Psoas muscle (tissue), 8 donors: ENCODE results near the gene FYTTD1. TPM values are rescaled to one million over a fixed set of nuclear protein-coding genes. Genes with fewer than 3 reads are reported as not detected.

ENCODE experiments used
- ATAC-seq, 4 donors: fragments of 200-7000 bp; cut with Tn5 transposase; one replicate each; pipeline ENCODE4 v1.9.1; 2020; ENCODE audit warnings: moderate library complexity in 3 of 4, mild to moderate bottlenecking in 2 of 4
- DNase-seq, 2 donors: peaks; one replicate each; pipeline ENCODE4 v3.0.0-alpha.2; 2020
- H3K27ac ChIP-seq: fragments of 200-600 bp; one replicate; pipeline ENCODE4 v1.8.0; 2022
- H3K27me3 ChIP-seq, 3 donors: fragments of 200-600 bp in 1 of 3; one replicate each; pipeline versions ENCODE4 v1.6.1 to v1.8.0; 2013 to 2022; ENCODE audit warnings: low read length in 2 of 3, mild to moderate bottlenecking in 2 of 3, moderate library complexity in 1 of 3; ENCODE audit not compliant: insufficient read depth in 3 of 3
- H3K36me3 ChIP-seq, 2 donors: fragments of 200-600 bp in 1 of 2; one replicate each; pipeline versions ENCODE4 v1.6.1 to v1.8.0; 2013 to 2022; ENCODE audit warnings: low read depth in 1 of 2, mild to moderate bottlenecking in 1 of 2, moderate library complexity in 1 of 2; ENCODE audit not compliant: insufficient read depth in 1 of 2
- H3K4me1 ChIP-seq: fragments of 200-600 bp; one replicate; pipeline ENCODE4 v1.8.0; 2022
- H3K4me3 ChIP-seq: fragments of 200-600 bp; one replicate; pipeline ENCODE4 v1.8.0; 2022; ENCODE audit warnings: mild to moderate bottlenecking
- H3K9me3 ChIP-seq: fragments of 200-600 bp; one replicate; pipeline ENCODE4 v1.8.0; 2022
- WGBS, 3 donors: extraction: QIAGEN DNeasy Blood & Tissue Kit; methylation state at CpG; one replicate each; pipeline versions ENCODE4 v1.1.6 to v1.1.7; 2013; 5-methylcytosine and 5-hydroxymethylcytosine counted together
- intact Hi-C, 2 donors: fragments of 100-400 bp; cut with DNase I; formaldehyde crosslinking; loops; one replicate each; pipeline versions ENCODE4 v1.11.0 to v1.14.2; 2022
- polyA plus RNA-seq, 3 donors: library from polyadenylated mRNA; stranded (reverse); fragments of 200-250 nt; gene quantifications; one replicate each; pipeline ENCODE4 v1.2.3, GENCODE V29; 2013
- total RNA-seq, 4 donors: library from RNA; stranded (reverse); fragmentation: NEBNext Ultra II Directional in 2 of 4; extraction: Animal tissue kit (Norgen Biotek cat#: 25700) in 2 of 4; gene quantifications; one replicate each; pipeline versions ENCODE4 v1.2.1 to v1.2.4, GENCODE V29; 2021 to 2023
- TF ChIP-seq, protein P1 (sequence below): fragments of 200-600 bp; IDR thresholded peaks from one replicate; pipeline ENCODE4 v1.8.0; 2022; ENCODE audit warnings: antibody characterized with exemption
- donor health status: healthy with polysubstance abuse.
- donor health status: DM: no; HTN: no; CAD: no; lungs with moderate emphysema.
- donor health status: Bipolar disorder and iron deficiency.
- donor health status: healthy.
- donor health status: DM: yes; HTN: yes; CAD: no.
- donor health status: DM: no; HTN: no; CAD: no.
- donor health status: DM: no; HTN: no; CAD: no.
- donor health status: DM: yes; HTN: yes; CAD: no.

Gene FYTTD1
- total and polyA plus RNA-seq, 7 donors, result 15.2 to 232 (median 143) TPM

DNA sequence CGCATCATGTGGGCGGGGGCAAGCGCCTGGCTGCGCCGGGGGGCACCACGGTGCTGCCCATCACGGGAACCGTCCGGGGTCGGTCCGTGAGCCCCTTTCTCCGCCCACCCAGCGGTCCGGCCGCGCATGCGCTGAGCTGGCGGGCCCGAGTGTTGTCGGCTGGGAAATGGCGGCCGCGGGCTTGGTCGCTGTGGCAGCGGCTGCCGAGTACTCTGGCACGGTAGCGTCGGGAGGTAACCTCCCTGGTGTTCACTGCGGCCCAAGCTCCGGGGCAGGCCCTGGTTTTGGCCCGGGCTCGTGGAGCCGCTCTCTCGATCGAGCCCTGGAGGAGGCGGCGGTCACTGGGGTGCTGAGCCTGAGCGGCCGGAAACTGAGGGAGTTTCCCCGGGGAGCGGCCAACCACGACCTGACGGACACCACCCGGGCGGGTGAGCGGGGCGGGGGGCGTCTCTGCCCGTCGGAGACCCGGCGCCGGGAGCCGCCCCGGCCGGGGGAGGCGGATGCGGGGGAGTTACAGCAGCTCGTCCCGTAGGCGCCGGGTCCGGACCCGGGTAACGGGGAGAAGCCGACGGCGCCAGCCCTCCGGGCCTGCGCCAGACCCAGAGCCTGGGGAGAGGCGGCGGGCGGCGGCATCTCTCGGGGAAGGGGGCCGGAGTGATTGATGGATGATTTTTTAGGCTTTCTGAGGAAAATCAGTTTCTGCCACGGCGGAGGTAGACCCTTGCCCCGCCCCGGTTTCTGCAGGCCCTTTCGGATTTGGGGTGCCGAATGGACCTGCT is 41.6 kb downstream of the FYTTD1 start, which contains the start of gene LRCH3:
Gene LRCH3 (plus strand): TSS at position 142 of the 779 bp plus-strand sequence. CDS start 25 bp downstream, at position 167.
- Histone ChIP-seq H3K27me3 (no peaks in the 10 kb centered on the region), H3K36me3 (peaks cover 0 to 26% of the 10 kb centered on the region in 2 donors), H3K4me3 (peak within 1 kb of the TSS; percentile 81), H3K27ac (peak within 1 kb of the TSS; percentile 94), H3K9me3 (no peaks in the 10 kb centered on the region), H3K4me1 (peaks cover 30% of the 10 kb centered on the region)
- DNase-seq (peak; percentile 85 to 90), ATAC-seq (peak; percentile 81 to 89 (median 86))
- intact Hi-C loops, result loop anchor here (2.0 to 5.0 kb wide), 3 partner anchors 33 to 79 kb away; no protein-coding TSS in a partner anchor
- TF ChIP-seq, protein P1, sequence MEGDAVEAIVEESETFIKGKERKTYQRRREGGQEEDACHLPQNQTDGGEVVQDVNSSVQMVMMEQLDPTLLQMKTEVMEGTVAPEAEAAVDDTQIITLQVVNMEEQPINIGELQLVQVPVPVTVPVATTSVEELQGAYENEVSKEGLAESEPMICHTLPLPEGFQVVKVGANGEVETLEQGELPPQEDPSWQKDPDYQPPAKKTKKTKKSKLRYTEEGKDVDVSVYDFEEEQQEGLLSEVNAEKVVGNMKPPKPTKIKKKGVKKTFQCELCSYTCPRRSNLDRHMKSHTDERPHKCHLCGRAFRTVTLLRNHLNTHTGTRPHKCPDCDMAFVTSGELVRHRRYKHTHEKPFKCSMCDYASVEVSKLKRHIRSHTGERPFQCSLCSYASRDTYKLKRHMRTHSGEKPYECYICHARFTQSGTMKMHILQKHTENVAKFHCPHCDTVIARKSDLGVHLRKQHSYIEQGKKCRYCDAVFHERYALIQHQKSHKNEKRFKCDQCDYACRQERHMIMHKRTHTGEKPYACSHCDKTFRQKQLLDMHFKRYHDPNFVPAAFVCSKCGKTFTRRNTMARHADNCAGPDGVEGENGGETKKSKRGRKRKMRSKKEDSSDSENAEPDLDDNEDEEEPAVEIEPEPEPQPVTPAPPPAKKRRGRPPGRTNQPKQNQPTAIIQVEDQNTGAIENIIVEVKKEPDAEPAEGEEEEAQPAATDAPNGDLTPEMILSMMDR, result no peak
- WGBS, 3 donors, result 0 to 1% (median 0%) methylated on average over 64 to 83 of the region's 83 CpGs

DNA sequence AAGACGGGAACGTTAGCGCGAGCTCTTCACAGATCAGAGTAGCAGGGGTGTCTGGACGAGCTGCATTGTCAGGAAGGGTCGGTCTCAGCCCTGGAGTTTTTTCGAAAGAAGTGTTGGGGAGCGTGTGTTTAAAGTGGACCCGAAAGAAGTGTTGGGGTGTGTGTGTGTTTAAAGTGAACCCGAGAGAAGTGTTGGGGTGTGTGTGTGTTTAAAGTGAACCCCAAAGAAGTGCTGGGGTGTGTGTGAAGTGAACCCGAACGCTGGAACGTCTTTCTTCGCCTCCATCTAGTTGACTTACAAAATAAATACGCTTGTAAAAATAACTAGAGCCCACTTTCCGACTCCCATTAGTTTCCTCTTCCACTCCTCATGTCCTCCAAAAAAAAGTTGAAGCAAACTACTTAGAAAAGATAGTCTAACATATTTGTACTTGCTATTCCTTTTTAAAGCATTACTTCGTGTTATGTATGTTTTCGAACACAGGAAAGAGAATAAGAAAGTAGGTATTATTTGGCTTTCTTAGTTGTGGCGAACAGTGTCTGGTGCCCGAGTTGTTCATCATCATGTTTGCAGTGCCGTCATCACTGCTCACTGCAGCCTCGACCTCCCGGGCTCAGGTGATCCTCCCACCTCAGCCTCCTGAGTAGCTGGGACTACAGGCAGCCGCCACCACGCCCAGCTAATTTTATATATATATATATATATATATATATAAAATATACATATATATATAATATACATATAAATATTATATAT is 42.4 kb downstream of the FYTTD1 start:
- no peaks in the 10 kb centered on the region for H3K9me3 ChIP-seq
- 21 to 24% (median 23%) methylated on average over 25 of the region's 25 CpGs for WGBS, 3 donors
- peaks cover 33% of the 10 kb centered on the region for H3K4me1 ChIP-seq
- peaks cover 0 to 19% of the 10 kb centered on the region in 2 donors for H3K36me3 ChIP-seq
- peak; percentile 34 to 46 (median 40) for ATAC-seq
- peak overlapping the region; percentile 94 for H3K27ac ChIP-seq
- intact Hi-C loops, result loop anchor here (2.0 to 5.0 kb wide), 3 partner anchors 33 to 80 kb away; no protein-coding TSS in a partner anchor
- TF ChIP-seq, protein P1, result no peak
- H3K27me3 ChIP-seq, result no peaks in the 10 kb centered on the region
- H3K4me3 ChIP-seq, result peak overlapping the region; percentile 81
- no peak for DNase-seq

DNA sequence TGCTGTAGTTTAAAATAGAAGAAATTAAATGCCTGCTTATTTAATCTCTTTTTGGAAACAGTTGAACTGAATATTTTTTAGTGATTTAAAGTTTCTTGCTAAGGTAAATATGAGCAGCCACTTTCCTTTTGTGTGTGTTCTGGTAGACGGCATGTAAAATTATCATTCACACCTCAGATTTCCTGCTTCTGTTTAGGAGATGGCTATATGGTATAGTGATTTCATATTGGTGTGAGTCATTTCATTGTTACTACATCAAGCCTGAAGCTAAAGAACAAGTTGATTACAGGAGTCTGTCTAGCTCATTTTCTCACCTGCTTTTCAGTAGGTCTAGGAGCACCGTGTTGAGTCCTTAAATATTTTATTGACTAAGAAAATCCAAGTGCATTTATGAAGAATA is 43.6 kb downstream of the FYTTD1 start:
- H3K36me3 ChIP-seq, result peaks cover 0 to 7% of the 10 kb centered on the region in 2 donors
- intact Hi-C loops, result loop anchor here in 1 of 2 donors (5.0 kb wide), 2 partner anchors 41 to 81 kb away; no protein-coding TSS in a partner anchor
- H3K4me1 ChIP-seq, result peaks cover 34% of the 10 kb centered on the region
- DNase-seq (no peak), ATAC-seq (no peak)
- no peaks in the 10 kb centered on the region for H3K9me3 ChIP-seq
- peak overlapping the region; percentile 81 for H3K4me3 ChIP-seq
- TF ChIP-seq, protein P1, result no peak
- no peaks in the 10 kb centered on the region for H3K27me3 ChIP-seq
- WGBS, 3 donors, result 39 to 45% (median 44%) methylated on average over 2 of the region's 2 CpGs
- H3K27ac ChIP-seq, result no peak overlapping the region

DNA sequence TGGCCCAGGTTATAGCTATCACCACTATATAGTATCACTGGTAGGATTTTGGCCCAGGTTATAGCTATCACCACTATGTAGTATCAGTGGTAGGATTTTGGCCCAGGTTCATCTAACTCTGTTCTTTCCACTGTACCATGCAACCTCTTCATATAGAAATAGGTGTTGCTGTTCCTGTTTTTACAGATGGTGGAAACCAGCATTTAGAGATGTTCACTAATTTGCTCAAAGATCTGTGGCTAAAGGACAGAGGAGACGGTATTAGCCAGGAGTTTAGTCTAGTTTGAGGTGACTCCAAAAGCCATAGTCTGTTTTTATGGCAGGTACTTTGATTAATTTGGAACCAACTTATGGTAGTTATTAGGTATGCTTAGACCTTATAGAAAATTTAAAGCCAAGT is 44.4 kb downstream of the FYTTD1 start:
- ATAC-seq (no peak), DNase-seq (no peak)
- TF ChIP-seq, protein P1, result no peak
- Histone ChIP-seq H3K36me3 (no peaks in the 10 kb centered on the region), H3K9me3 (no peaks in the 10 kb centered on the region), H3K4me3 (no peak overlapping the region), H3K27ac (no peak overlapping the region), H3K4me1 (peaks cover 43% of the 10 kb centered on the region), H3K27me3 (no peaks in the 10 kb centered on the region)
- whole genome bisulfite sequencing, 3 donors, result 78 to 97% (median 93%) methylated on average over 1 of the region's 1 CpG
- intact Hi-C loops, result loop anchor here in 1 of 2 donors (5.0 kb wide), 2 partner anchors 42 to 82 kb away; no protein-coding TSS in a partner anchor
